GM12878 (cell line): ENCODE results near the gene SULT2B1. TPM values are rescaled to one million over a fixed set of nuclear protein-coding genes. Genes with fewer than 3 reads are reported as not detected.

Experiments
- BCLAF1 ChIP-seq: fragments of 450-650 bp; IDR thresholded peaks from 2 replicates; pipeline ENCODE4 v1.6.1; 2017; ENCODE audit warnings: antibody characterized with exemption, mild to moderate bottlenecking, moderate library complexity
- BHLHE40 ChIP-seq, 2 experiments: fragments of 450-650 bp in 1 of 2; IDR thresholded peaks; 2 replicates each; pipeline ENCODE4 v1.6.1; 2011 to 2017; ENCODE audit warnings: low read depth in 2 of 2, borderline replicate concordance in 1 of 2, improper control_type of control experiment in 1 of 2, low read length in 1 of 2, mild to moderate bottlenecking in 1 of 2
- CBFB ChIP-seq: IDR thresholded peaks from 2 replicates; pipeline ENCODE4 v1.6.1; 2016; ENCODE audit warnings: antibody characterized with exemption, low read depth
- CEBPB ChIP-seq, 2 experiments: fragments of 150-350 bp in 1 of 2; IDR thresholded peaks; 2 replicates each; pipeline ENCODE4 v1.6.1; 2012 to 2014; ENCODE audit warnings: low read depth in 2 of 2, low read length in 2 of 2, borderline replicate concordance in 1 of 2, inconsistent platforms in 1 of 2
- E4F1 ChIP-seq: fragments of 450-650 bp; IDR thresholded peaks from 2 replicates; pipeline ENCODE4 v1.6.1; 2018; ENCODE audit warnings: borderline replicate concordance, mild to moderate bottlenecking; ENCODE audit not compliant: partially characterized antibody
- EGR1 ChIP-seq, 2 experiments: IDR thresholded peaks; 1 replicate in 1 of 2; 2 replicates in 1 of 2; pipeline ENCODE4 v1.6.1; 2011 to 2012; ENCODE audit warnings: low read depth in 2 of 2, low read length in 2 of 2, borderline replicate concordance in 1 of 2, mild to moderate bottlenecking in 1 of 2, moderate library complexity in 1 of 2
- FOXK2 ChIP-seq: fragments of 450-650 bp; IDR thresholded peaks from 2 replicates; pipeline ENCODE4 v1.6.1; 2017; ENCODE audit warnings: mild to moderate bottlenecking, moderate library complexity
- IKZF1 ChIP-seq: fragments of 450-650 bp; conservative IDR thresholded peaks from 2 replicates; pipeline ENCODE4 v1.6.1; 2017; ENCODE audit warnings: antibody characterized with exemption, mild to moderate bottlenecking
- IRF4 ChIP-seq: IDR thresholded peaks from 2 replicates; pipeline ENCODE4 v1.6.1; 2011; ENCODE audit warnings: low read depth, low read length
- KLF5 ChIP-seq: fragments of 450-650 bp; IDR thresholded peaks from 2 replicates; pipeline ENCODE4 v1.6.1; 2014; ENCODE audit warnings: mild to moderate bottlenecking; ENCODE audit not compliant: partially characterized antibody
- RB1 ChIP-seq: fragments of 450-650 bp; formaldehyde crosslinking; IDR thresholded peaks from 2 replicates; pipeline ENCODE4 v1.6.1; 2017; ENCODE audit warnings: mild to moderate bottlenecking, borderline replicate concordance
- RFX5 ChIP-seq: IDR thresholded peaks from 2 replicates; pipeline ENCODE4 v1.6.1; 2011; ENCODE audit warnings: low read depth, low read length, improper control_type of control experiment
- RUNX3 ChIP-seq: IDR thresholded peaks from 2 replicates; pipeline ENCODE4 v1.6.1; 2012; ENCODE audit warnings: low read length, inconsistent platforms
- SIX5 ChIP-seq: IDR thresholded peaks from 2 replicates; pipeline ENCODE4 v1.6.1; 2011; ENCODE audit warnings: mild to moderate bottlenecking, low read depth, low read length, moderate library complexity; ENCODE audit not compliant: severe bottlenecking
- SREBF1 ChIP-seq: IDR thresholded peaks from 2 replicates; pipeline ENCODE4 v1.6.1; 2012; ENCODE audit warnings: mild to moderate bottlenecking, low read length
- STAT1 ChIP-seq: fragments of 450-650 bp; conservative IDR thresholded peaks from 2 replicates; pipeline ENCODE4 v1.6.1; 2014; ENCODE audit warnings: antibody characterized with exemption, mild to moderate bottlenecking
- TAF1 ChIP-seq: IDR thresholded peaks from 2 replicates; pipeline ENCODE4 v1.6.1; 2011; ENCODE audit warnings: mild to moderate bottlenecking, low read depth, low read length, borderline replicate concordance
- TARDBP ChIP-seq: IDR thresholded peaks from 2 replicates; pipeline ENCODE4 v1.6.1; 2016; ENCODE audit warnings: borderline replicate concordance
- ZNF687 ChIP-seq: fragments of 450-650 bp; IDR thresholded peaks from 2 replicates; pipeline ENCODE4 v1.6.1; 2017; ENCODE audit warnings: mild to moderate bottlenecking, moderate library complexity
- polyA plus RNA-seq, 11 experiments: library from polyadenylated mRNA; depleted of rRNA in 4 of 11; unstranded in 6 of 11; stranded (reverse) in 5 of 11; fragments of >200 nt; fragmentation: Nextera tagmentation in 4 of 11; fragmentation: Illumina TruSeq in 1 of 11; extraction: Ambion mirVana in 4 of 11; extraction: Trizol in 1 of 11; gene quantifications; 1 replicate in 1 of 11; 2 replicates in 10 of 11; pipeline versions ENCODE4 v1.2.1 to v1.2.3, GENCODE V29; 2011 to 2016; ENCODE audit warnings: inconsistent platforms in 2 of 11, missing spikeins in 2 of 11, low read depth in 1 of 11
- total RNA-seq, 4 experiments: library from RNA; depleted of rRNA in 3 of 4; stranded (reverse); fragments of >200 nt in 3 of 4; fragmentation: Illumina TruSeq in 1 of 4; extraction: Trizol in 1 of 4; gene quantifications; 2 replicates each; pipeline versions ENCODE4 v1.2.1 to v1.2.3, GENCODE V29; 2013 to 2021

SULT2B1 gene
- total and polyA plus RNA-seq, 10 of the 15 experiments (the other 5 are each of a cell fraction or from before 2014, with no cell fraction given), result 0.11 to 0.14 TPM; not detected in 8

GRCh38 chr19:48637948-48638830, 86.2 kb downstream of the SULT2B1 start (continued):
- TF ChIP-seq IRF4, result no peak
- TF ChIP-seq TAF1, result 0 out of 2 replicates have a peak, but pooled peaks have one; percentile 52
- TF ChIP-seq FOXK2, result peak; percentile 96
- peak; percentile 46 for TF ChIP-seq SIX5
- peak; percentile 64; the same call in 1 of the 2 replicates for TF ChIP-seq CBFB
- no peak for TF ChIP-seq E4F1
- TF ChIP-seq IKZF1, result peak; percentile 60; the same call in 1 of the 2 replicates
- peak; percentile 87 to 93 for TF ChIP-seq BHLHE40 (IDR thresholded peaks at IDR 0.05; ENCODE audit: borderline replicate concordance in 1 of 2, low read depth in 2 of 2, low read length in 1 of 2)
- no peak for TF ChIP-seq RB1
- TF ChIP-seq ZNF687, result peak; percentile 36; the same call in 1 of the 2 replicates
- TF ChIP-seq STAT1, result 0 out of 2 replicates have a peak, but pooled peaks have one; percentile 78
- TF ChIP-seq TARDBP, result no peak
- peak in 1 of 2 experiments; percentile 14; a peak in 1 of 3 replicates for TF ChIP-seq EGR1 (IDR thresholded peaks at IDR 0.05; ENCODE audit: borderline replicate concordance in 1 of 2, low read depth in 2 of 2, low read length in 2 of 2)
- TF ChIP-seq CEBPB (IDR thresholded peaks at IDR 0.05; ENCODE audit: borderline replicate concordance in 1 of 2, low read depth in 2 of 2, low read length in 2 of 2), result no peak
- peak; percentile 96 for TF ChIP-seq SREBF1
- peak; percentile 62 for TF ChIP-seq RUNX3
- peak; percentile 88 for TF ChIP-seq KLF5
- no peak for TF ChIP-seq RFX5
- TF ChIP-seq BCLAF1, result peak; percentile 84
